GM19240 (cell line): ENCODE data around the gene ATXN1.

Experiments
- DNase-seq: peaks from one replicate; pipeline ENCODE4 v3.0.0; 2011; ENCODE audit warnings: low spot score; ENCODE audit not compliant: insufficient read length

ATXN1 gene

DNA sequence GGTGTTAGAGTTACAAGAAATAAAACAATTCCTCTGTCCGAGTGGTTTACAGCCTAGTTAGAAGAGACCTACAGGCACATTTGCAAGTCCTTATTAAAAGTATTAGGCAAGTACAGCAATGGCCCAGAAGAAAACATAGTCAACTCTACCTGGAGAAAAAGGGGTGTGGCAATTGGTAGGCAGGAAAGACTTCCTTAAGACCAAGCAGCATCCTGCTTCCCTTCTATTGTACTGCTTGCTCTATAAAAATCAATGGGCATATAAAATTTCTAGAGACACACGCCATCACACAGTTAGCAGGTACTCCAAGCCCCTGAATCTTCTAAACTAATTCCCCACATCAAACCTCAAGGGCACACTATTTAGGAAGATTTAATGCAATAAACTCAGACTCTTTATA lies 185.6 kb downstream of the ATXN1 start:
- no peak for DNase-seq

- no peak for DNase-seq
Observed at GRCh38 chr6:16572943-16573342, 188.3 kb downstream of the ATXN1 start.

GRCh38 chr6:16572317-16572716 lies 188.9 kb downstream of the ATXN1 start:
- no peak for DNase-seq

GRCh38 chr6:16570946-16571345 lies 190.3 kb downstream of the ATXN1 start:
- DNase-seq, result no peak

GRCh38 chr6:16570221-16570553 lies 191.1 kb downstream of the ATXN1 start:
- DNase-seq, result no peak

- no peak for DNase-seq
Observed at GRCh38 chr6:16568128-16568527, 193.1 kb downstream of the ATXN1 start.

GRCh38 chr6:16567071-16567470 lies 194.2 kb downstream of the ATXN1 start:
- no peak for DNase-seq

GRCh38 chr6:16564436-16564835 lies 196.8 kb downstream of the ATXN1 start:
- no peak for DNase-seq

GRCh38 chr6:16563628-16564240 lies 197.5 kb downstream of the ATXN1 start:
- no peak for DNase-seq

GRCh38 chr6:16562498-16562897 lies 198.8 kb downstream of the ATXN1 start:
- DNase-seq, result no peak

DNA sequence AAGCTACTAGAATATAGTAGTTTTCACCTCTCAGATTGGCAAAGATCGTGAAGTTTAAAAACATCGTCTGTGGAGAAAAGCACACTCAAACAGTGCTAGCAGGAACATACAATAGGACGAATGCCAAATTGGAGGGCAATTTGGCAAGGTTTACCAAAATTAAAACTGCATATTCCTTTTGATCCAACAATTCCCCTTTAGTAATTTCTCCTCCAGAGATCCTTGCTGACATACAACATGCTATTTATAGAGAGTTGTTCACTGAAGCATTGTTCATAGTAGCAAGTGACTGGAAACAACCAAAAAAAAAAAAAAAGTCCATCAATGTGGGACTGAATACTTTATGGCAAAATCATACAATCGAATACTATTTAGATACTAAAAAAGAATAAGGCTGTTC lies 202.2 kb downstream of the ATXN1 start:
- no peak for DNase-seq

GRCh38 chr6:16555550-16555949 lies 205.7 kb downstream of the ATXN1 start:
- DNase-seq, result no peak

DNA sequence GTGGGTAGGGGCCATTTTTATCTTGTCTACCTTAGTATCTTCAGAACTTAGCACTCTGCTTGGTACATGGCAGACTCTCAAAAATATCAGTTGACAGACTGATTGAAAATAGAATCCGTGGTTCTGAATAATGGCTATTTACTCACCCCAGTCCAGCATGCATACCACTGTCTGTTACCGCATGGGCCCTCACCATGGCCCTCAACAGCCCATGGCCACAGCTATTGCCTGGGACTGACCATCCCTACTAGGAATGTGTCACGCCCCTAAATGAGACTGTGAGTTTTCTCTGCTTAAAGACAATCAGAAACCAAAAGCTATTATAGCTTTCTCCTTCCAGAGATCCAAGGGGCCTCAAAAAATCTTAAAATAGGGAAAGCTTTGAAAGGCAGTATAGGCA lies 207.7 kb downstream of the ATXN1 start:
- DNase-seq, result no peak

GRCh38 chr6:16551466-16551865 lies 209.8 kb downstream of the ATXN1 start:
- no peak for DNase-seq

GRCh38 chr6:16548121-16548520 lies 213.1 kb downstream of the ATXN1 start:
- DNase-seq, result no peak

GRCh38 chr6:16547587-16547986 lies 213.7 kb downstream of the ATXN1 start:
- no peak for DNase-seq

DNA sequence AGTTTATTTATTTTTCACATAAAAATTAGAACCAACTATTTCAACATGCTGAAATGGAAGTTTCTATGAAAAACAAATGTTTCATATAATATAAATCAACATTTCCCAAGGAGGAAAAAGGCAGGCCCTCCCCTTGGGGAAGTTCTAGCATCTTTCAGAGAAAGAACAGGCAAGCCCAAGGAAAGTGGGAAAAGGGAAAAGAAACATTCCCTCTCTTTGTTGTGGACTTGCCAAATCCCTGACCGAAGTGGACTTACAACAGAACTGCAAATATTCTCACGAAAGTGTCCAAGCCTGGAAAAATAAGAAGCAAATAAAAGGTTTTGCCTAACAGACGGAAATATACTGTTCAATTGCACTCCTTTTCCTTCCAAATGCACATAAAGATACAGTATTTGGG lies 214.4 kb downstream of the ATXN1 start:
- no peak for DNase-seq

DNA sequence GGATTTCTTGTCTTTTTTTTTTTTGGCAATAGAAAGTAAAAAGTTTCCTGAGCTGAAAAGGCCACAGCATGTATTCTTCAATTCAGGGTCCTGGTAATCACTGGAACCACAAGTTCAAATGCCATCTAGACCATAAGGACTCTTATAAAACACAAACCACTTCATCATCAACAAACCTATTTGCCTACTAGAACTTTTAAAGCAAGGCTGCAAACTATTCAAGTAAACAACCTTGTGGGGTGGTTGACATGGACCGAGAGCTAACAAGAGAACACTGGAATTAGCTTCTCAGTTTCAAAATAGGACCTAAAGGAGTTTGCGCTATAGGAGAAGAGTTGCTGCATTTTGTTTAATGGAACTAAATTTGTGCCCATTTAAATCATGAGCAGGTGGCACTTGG lies 215.9 kb downstream of the ATXN1 start:
- no peak for DNase-seq

GRCh38 chr6:16544521-16544920 lies 216.7 kb downstream of the ATXN1 start:
- DNase-seq, result no peak

- no peak for DNase-seq
Observed at GRCh38 chr6:16544006-16544405, 217.3 kb downstream of the ATXN1 start.

GRCh38 chr6:16543521-16543920 lies 217.7 kb downstream of the ATXN1 start:
- no peak for DNase-seq

DNA sequence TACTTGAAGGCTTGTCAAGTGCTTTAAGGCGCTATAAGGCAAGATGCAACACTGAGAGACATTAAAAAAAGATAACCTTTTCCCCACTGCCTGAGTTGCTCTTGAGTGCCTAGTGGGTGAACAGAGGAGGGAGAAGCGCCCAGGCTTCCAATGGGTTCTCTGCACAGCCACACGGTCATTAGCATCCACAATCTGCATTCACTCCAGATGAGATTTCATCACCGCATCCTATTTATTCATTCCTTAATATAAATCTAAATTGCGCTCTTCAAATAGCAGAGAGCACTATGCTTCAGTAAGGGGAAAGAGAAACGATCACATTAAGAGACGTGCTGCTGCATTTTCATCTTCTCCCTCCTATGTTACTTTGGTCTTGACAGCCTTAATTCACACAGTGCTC lies 219.2 kb downstream of the ATXN1 start:
- DNase-seq, result no peak

- no peak for DNase-seq
Observed at GRCh38 chr6:16540804-16541752, 220.2 kb downstream of the ATXN1 start.
